Measurements from ENCODE around the gene RANBP3. TPM values are rescaled to one million over a fixed set of nuclear protein-coding genes. Genes with fewer than 3 reads are reported as not detected.

Gene RANBP3
- total and polyA plus RNA-seq, 7 donors: 27.0 to 86.4 (median 63.1) TPM

DNA sequence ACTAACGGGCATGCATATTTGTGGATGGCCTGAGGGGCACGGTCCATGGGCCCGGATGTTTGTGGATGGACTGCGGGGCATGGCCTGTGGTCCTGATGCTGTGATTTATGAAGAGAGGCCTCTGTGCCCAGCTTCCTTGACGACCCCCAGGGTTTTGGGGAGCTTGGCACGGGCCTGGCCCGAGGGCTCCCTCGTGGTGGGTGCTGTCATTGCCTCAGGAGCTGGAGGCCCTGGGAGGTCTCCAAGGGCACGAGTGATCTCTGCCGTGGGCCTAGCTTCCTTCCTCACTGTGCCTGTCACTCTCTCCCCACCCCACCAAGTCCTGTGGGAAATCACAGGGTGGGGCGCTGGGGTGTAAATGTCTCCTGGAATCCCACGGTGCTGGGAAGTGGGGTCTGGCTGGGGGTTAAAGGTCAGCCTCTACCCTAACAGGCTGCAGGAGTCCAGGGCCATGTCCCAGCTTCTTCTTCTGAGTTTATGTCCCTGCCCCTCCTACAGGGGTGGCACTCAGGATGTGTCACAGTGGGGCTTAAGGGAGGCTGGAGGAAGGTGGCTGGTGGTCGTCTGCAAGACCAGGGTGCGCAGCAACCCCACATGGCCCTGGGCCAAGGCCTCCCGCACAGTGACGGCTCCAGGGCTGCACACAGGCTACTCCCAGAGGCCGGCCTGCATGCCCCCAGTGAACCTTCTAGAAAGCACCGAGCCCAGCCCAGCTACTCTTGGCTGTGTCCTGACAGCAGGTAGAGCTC, 27.6 kb upstream of the RANBP3 start:
- Histone ChIP-seq H3K4me3 (no peak overlapping the region), H3K27me3 (no peaks in the 10 kb centered on the region), H3K4me1 (no peaks in the 10 kb centered on the region), H3K36me3 (peaks cover 31 to 95% (median 51%) of the 10 kb centered on the region in 4 donors), H3K9me3 (no peaks in the 10 kb centered on the region), H3K27ac (no peak overlapping the region)
- TF ChIP-seq, protein P1, sequence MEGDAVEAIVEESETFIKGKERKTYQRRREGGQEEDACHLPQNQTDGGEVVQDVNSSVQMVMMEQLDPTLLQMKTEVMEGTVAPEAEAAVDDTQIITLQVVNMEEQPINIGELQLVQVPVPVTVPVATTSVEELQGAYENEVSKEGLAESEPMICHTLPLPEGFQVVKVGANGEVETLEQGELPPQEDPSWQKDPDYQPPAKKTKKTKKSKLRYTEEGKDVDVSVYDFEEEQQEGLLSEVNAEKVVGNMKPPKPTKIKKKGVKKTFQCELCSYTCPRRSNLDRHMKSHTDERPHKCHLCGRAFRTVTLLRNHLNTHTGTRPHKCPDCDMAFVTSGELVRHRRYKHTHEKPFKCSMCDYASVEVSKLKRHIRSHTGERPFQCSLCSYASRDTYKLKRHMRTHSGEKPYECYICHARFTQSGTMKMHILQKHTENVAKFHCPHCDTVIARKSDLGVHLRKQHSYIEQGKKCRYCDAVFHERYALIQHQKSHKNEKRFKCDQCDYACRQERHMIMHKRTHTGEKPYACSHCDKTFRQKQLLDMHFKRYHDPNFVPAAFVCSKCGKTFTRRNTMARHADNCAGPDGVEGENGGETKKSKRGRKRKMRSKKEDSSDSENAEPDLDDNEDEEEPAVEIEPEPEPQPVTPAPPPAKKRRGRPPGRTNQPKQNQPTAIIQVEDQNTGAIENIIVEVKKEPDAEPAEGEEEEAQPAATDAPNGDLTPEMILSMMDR (IDR thresholded peaks at IDR 0.05): no peak
- TF ChIP-seq EP300 (IDR thresholded peaks at IDR 0.05): no peak
- no peak for TF ChIP-seq POLR2AphosphoS5 (IDR thresholded peaks at IDR 0.05)
- no peak for TF ChIP-seq POLR2A (IDR thresholded peaks at IDR 0.05)
- intact Hi-C loops (cut with DNase I): no loop called here
- no peak for DNase-seq
- WGBS, 2 donors: 85 to 87% methylated on average over 18 of the region's 18 CpGs

DNA sequence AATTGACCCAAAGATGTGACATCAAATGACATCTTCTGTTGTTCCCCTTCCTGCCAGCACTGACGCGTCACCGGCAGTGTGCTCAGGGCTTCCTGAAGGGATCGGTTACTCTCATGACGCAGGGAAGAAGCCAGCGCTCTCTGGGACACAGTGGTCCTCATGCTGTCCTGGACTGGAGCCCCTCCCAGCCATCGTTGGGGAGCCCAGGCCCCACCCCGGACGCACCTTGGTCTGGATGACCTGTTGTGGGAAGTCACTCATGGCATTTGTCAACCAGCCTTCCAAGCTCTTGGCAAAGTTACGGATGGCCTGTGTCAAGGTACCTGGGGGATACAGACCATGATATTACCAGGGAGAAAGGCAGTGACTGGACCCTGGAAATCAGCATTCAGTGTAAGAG, 26.0 kb upstream of the RANBP3 start:
- no peak overlapping the region for H3K4me3 ChIP-seq
- 81 to 84% methylated on average over 10 of the region's 10 CpGs for WGBS, 2 donors
- peaks cover 42 to 96% (median 49%) of the 10 kb centered on the region in 4 donors for H3K36me3 ChIP-seq
- H3K27me3 ChIP-seq: no peaks in the 10 kb centered on the region
- no peaks in the 10 kb centered on the region for H3K4me1 ChIP-seq
- no peaks in the 10 kb centered on the region for H3K9me3 ChIP-seq
- H3K27ac ChIP-seq: no peak overlapping the region
- DNase-seq: no peak
- TF ChIP-seq, protein P1 (IDR thresholded peaks at IDR 0.05): no peak
- TF ChIP-seq POLR2AphosphoS5 (IDR thresholded peaks at IDR 0.05) (no peak), POLR2A (IDR thresholded peaks at IDR 0.05) (no peak), EP300 (IDR thresholded peaks at IDR 0.05) (no peak)
- intact Hi-C loops (cut with DNase I): no loop called here

DNA sequence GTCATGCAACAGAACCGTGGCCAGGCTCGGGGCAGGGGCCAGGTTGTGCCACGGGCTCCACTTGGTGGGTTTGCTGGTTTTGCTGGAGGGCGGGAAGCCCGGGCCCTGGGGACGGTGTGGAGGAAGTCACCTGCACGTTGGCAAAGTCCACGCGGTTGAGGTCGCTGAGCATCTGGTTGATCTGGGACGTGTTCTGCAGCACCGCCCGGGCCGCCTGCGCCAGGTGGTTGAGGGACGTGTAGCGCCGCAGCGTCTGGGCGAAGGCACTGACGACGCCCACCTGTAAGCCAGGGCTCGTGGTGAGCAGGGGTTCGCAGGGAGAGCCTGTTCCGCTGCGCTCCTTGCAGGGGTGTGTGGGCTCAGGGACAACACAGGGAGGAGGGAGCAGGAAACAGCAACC, 24.7 kb upstream of the RANBP3 start:
- no peak overlapping the region for H3K4me3 ChIP-seq
- no peaks in the 10 kb centered on the region for H3K9me3 ChIP-seq
- no peaks in the 10 kb centered on the region for H3K4me1 ChIP-seq
- TF ChIP-seq, protein P1 (IDR thresholded peaks at IDR 0.05): no peak
- no peak for TF ChIP-seq EP300 (IDR thresholded peaks at IDR 0.05)
- no peak for TF ChIP-seq POLR2A (IDR thresholded peaks at IDR 0.05)
- TF ChIP-seq POLR2AphosphoS5 (IDR thresholded peaks at IDR 0.05): no peak
- intact Hi-C loops (cut with DNase I): no loop called here
- 94 to 95% methylated on average over 26 of the region's 26 CpGs for WGBS, 2 donors
- DNase-seq: no peak
- H3K27me3 ChIP-seq: no peaks in the 10 kb centered on the region
- H3K36me3 ChIP-seq: peaks cover 40 to 98% (median 48%) of the 10 kb centered on the region in 4 donors
- no peak overlapping the region for H3K27ac ChIP-seq

DNA sequence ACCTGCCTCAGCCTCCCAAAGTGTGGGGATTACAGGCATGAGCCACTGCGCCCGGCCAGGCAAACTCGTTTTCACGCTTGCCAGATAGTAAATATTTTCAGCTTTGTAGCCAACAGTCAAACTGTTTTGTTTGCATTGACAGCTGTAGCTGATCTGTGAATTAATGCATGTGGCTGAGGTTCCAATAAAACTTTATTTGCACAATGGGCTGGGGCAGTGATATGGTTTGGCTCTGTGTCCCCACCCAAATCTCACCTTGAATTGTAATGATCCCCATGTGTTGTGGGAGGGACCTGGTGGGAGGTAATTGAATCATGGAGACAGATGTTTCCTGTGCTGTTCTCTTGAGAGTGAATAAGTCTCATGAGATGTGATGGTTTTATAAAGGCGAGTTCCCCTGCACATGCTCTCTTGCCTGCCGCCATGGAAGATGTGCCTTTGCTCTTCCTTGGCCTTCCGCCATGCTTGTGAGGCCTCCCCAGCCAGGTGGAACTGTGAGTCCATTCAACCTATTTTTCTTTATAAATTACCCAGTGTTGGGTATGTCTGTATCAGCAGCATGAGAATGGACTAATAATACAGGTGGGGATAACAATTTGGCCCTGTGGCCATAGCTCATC, 22.4 kb upstream of the RANBP3 start:
- H3K9me3 ChIP-seq: no peaks in the 10 kb centered on the region
- no peak overlapping the region for H3K4me3 ChIP-seq
- DNase-seq: no peak
- TF ChIP-seq POLR2A (IDR thresholded peaks at IDR 0.05) (no peak), POLR2AphosphoS5 (IDR thresholded peaks at IDR 0.05) (no peak)
- H3K27me3 ChIP-seq: no peaks in the 10 kb centered on the region
- intact Hi-C loops (cut with DNase I): no loop called here
- 71 to 90% methylated on average over 7 of the region's 7 CpGs for WGBS, 2 donors
- H3K4me1 ChIP-seq: no peaks in the 10 kb centered on the region
- peaks cover 36 to 98% (median 46%) of the 10 kb centered on the region in 4 donors for H3K36me3 ChIP-seq
- no peak overlapping the region for H3K27ac ChIP-seq

DNA sequence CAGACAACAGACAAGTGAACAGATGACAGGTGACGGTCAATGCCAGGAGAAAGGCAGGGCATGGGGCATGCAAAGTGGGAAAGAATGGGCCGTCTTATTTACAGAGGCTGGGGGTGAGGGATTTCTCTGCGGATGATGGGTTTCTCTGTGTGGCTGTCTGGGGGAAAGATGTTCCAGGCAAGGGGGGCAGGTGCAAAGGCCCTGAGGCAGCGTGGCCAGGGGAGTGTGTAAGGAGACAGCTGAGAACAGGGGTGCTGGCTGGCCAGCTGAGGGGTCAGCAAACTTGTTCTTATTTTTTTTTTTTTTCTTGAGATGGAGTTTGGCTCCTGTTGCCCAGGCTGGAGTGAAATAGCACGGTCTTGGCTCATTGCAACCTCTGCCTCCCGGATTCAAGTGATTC, 21.8 kb upstream of the RANBP3 start:
- intact Hi-C loops (cut with DNase I): no loop called here
- peaks cover 39 to 98% (median 48%) of the 10 kb centered on the region in 4 donors for H3K36me3 ChIP-seq

More for the DNA sequence above, 21.8 kb upstream of the RANBP3 start:
- no peaks in the 10 kb centered on the region for H3K27me3 ChIP-seq
- no peaks in the 10 kb centered on the region for H3K9me3 ChIP-seq
- H3K27ac ChIP-seq: no peak overlapping the region
- DNase-seq: no peak
- no peak overlapping the region for H3K4me3 ChIP-seq
- no peaks in the 10 kb centered on the region for H3K4me1 ChIP-seq
- TF ChIP-seq, protein P1 (IDR thresholded peaks at IDR 0.05): no peak
- TF ChIP-seq POLR2A (IDR thresholded peaks at IDR 0.05): no peak
- no peak for TF ChIP-seq POLR2AphosphoS5 (IDR thresholded peaks at IDR 0.05)
- no peak for TF ChIP-seq EP300 (IDR thresholded peaks at IDR 0.05)
- WGBS, 2 donors: 96 to 98% methylated on average over 6 of the region's 6 CpGs
